Gastroesophageal sphincter (tissue), 4 donors: Measurements from ENCODE around the gene TEDC1. TPM values are rescaled to one million over a fixed set of nuclear protein-coding genes. Genes with fewer than 3 reads are reported as not detected.

ENCODE experiments used
- ATAC-seq: fragments of 150-250 bp; one replicate; pipeline ENCODE4 v1.9.1; 2016; ENCODE audit warnings: mild to moderate bottlenecking, moderate library complexity
- H3K27ac ChIP-seq, 4 donors: fragments of 200-600 bp; sonication (generic) in 3 of 4; 1 replicate in 3 of 4; 2 replicates in 1 of 4; pipeline ENCODE4 v1.5.1; 2016 to 2019
- H3K27me3 ChIP-seq: fragments of 200-600 bp; sonication (generic); one replicate; pipeline ENCODE4 v1.5.1; 2019
- H3K36me3 ChIP-seq, 2 donors: fragments of 200-600 bp; sonication (generic); one replicate each; pipeline ENCODE4 v1.5.1; 2019; ENCODE audit warnings: control low read depth in 1 of 2
- H3K4me1 ChIP-seq, 3 donors: fragments of 200-600 bp; sonication (generic); 1 replicate in 2 of 3; 2 replicates in 1 of 3; pipeline ENCODE4 v1.5.1; 2016 to 2019; ENCODE audit warnings: control low read depth in 2 of 3
- H3K4me3 ChIP-seq, 2 donors: fragments of 200-600 bp; sonication (generic); one replicate each; pipeline ENCODE4 v1.5.1; 2019; ENCODE audit warnings: mild to moderate bottlenecking in 1 of 2, moderate library complexity in 1 of 2
- H3K9me3 ChIP-seq, 3 donors: fragments of 200-600 bp; sonication (generic); one replicate each; pipeline ENCODE4 v1.5.1; 2017 to 2019; ENCODE audit warnings: control low read depth in 2 of 3
- CTCF ChIP-seq, 4 experiments: fragments of 200-600 bp in 2 of 4; fragments of 450-650 bp in 2 of 4; sonication (generic) in 1 of 4; IDR thresholded peaks; one replicate each; pipeline ENCODE4 v1.5.1; 2017 to 2019; ENCODE audit warnings: antibody characterized with exemption in 4 of 4, mild to moderate bottlenecking in 2 of 4, moderate library complexity in 2 of 4
- EP300 ChIP-seq: sonication (generic); formaldehyde crosslinking; IDR thresholded peaks from one replicate; pipeline ENCODE4 v1.6.1; 2017; ENCODE audit warnings: antibody characterized with exemption, mild to moderate bottlenecking
- POLR2A ChIP-seq, 2 donors: fragments of 450-650 bp; IDR thresholded peaks; one replicate each; pipeline ENCODE4 v1.6.1; 2017; ENCODE audit warnings: antibody characterized with exemption in 2 of 2, mild to moderate bottlenecking in 2 of 2, moderate library complexity in 1 of 2
- POLR2AphosphoS5 ChIP-seq: sonication (generic); formaldehyde crosslinking; IDR thresholded peaks from one replicate; pipeline ENCODE4 v1.6.1; 2017; ENCODE audit warnings: antibody characterized with exemption
- WGBS, 2 donors: methylation state at CpG; one replicate each; pipeline ENCODE4 v1.1.5; 2018; ENCODE audit warnings: low coverage in 1 of 2; 5-methylcytosine and 5-hydroxymethylcytosine counted together
- total RNA-seq, 4 donors: library from RNA; depleted of rRNA; stranded (reverse); fragments of >200 nt; gene quantifications; one replicate each; pipeline ENCODE4 v1.1.0, GENCODE V29; 2016

The TEDC1 gene
- total RNA-seq, 4 donors from 2014 or later: 4.6 to 7.9 (median 5.4) TPM

- Histone ChIP-seq H3K9me3 (no peaks in the 10 kb centered on the region), H3K4me1 (peaks cover under 1 to 95% (median 54%) of the 10 kb centered on the region in 3 donors), H3K36me3 (peaks cover 0 to 23% of the 10 kb centered on the region in 2 donors), H3K27me3 (no peaks in the 10 kb centered on the region), H3K27ac (peak overlapping the region; percentile 91 to 99 (median 94)), H3K4me3 (peak overlapping the region; percentile 90 to 98)
- no peak for ATAC-seq
- TF ChIP-seq POLR2AphosphoS5 (no peak), POLR2A (IDR thresholded peaks at IDR 0.05) (no peak), EP300 (no peak), CTCF (IDR thresholded peaks at IDR 0.05) (no peak)
- no CpG with 5 or more reads among the region's 16 CpGs for WGBS, 2 donors
These were observed 14.0 kb upstream of the TEDC1 start for GRCh38 chr14:105476831-105477659.

GRCh38 chr14:105477660-105478397, 13.2 kb upstream of the TEDC1 start:
- Histone ChIP-seq H3K9me3 (no peaks in the 10 kb centered on the region), H3K4me1 (peaks cover 4 to 95% (median 54%) of the 10 kb centered on the region in 3 donors), H3K27ac (peak overlapping the region in 3 of 4 donors; percentile 92 to 99 (median 96)), H3K36me3 (peaks cover 0 to 23% of the 10 kb centered on the region in 2 donors), H3K27me3 (no peaks in the 10 kb centered on the region), H3K4me3 (peak overlapping the region in 1 of 2 donors; percentile 98)
- no peak for ATAC-seq
- no peak for TF ChIP-seq POLR2A (IDR thresholded peaks at IDR 0.05)
- TF ChIP-seq EP300: no peak
- no peak for TF ChIP-seq CTCF (IDR thresholded peaks at IDR 0.05)
- no peak for TF ChIP-seq POLR2AphosphoS5
- WGBS, 2 donors: no CpG with 5 or more reads among the region's 56 CpGs

GRCh38 chr14:105478398-105479251, 12.4 kb upstream of the TEDC1 start:
- Histone ChIP-seq H3K4me3 (no peak overlapping the region), H3K9me3 (no peaks in the 10 kb centered on the region), H3K27me3 (no peaks in the 10 kb centered on the region), H3K27ac (peak overlapping the region in 3 of 4 donors; percentile 92 to 97 (median 96)), H3K36me3 (peaks cover 0 to 23% of the 10 kb centered on the region in 2 donors), H3K4me1 (peaks cover 4 to 95% (median 54%) of the 10 kb centered on the region in 3 donors)
- TF ChIP-seq POLR2A (IDR thresholded peaks at IDR 0.05): no peak
- no peak for TF ChIP-seq CTCF (IDR thresholded peaks at IDR 0.05)
- TF ChIP-seq EP300: no peak
- TF ChIP-seq POLR2AphosphoS5: no peak
- WGBS, 2 donors: no CpG with 5 or more reads among the region's 81 CpGs
- ATAC-seq: no peak

- Histone ChIP-seq H3K9me3 (no peaks in the 10 kb centered on the region), H3K4me3 (no peak overlapping the region), H3K36me3 (peaks cover 0 to 23% of the 10 kb centered on the region in 2 donors), H3K4me1 (peaks cover 4 to 98% (median 58%) of the 10 kb centered on the region in 3 donors), H3K27ac (peak overlapping the region; percentile 21 to 97 (median 94)), H3K27me3 (no peaks in the 10 kb centered on the region)
- ATAC-seq: no peak
- TF ChIP-seq POLR2AphosphoS5: no peak
- TF ChIP-seq CTCF (IDR thresholded peaks at IDR 0.05): no peak
- TF ChIP-seq POLR2A (IDR thresholded peaks at IDR 0.05): no peak
- TF ChIP-seq EP300: no peak
- 63% methylated on average over 10 of the region's 34 CpGs; no CpG with 5 or more reads in 1 of the 2 donors for WGBS, 2 donors
These were observed 11.5 kb upstream of the TEDC1 start for GRCh38 chr14:105479431-105480158.
